HG02610 (cell line): ENCODE data around the gene MIER2.

Source experiments
- ATAC-seq: cut with Tn5 transposase; IDR thresholded peaks from one replicate; pipeline ENCODE4 v1.9.1; 2021; ENCODE audit warnings: mild to moderate bottlenecking, moderate library complexity; ENCODE audit not compliant: unreplicated experiment

Gene MIER2

DNA sequence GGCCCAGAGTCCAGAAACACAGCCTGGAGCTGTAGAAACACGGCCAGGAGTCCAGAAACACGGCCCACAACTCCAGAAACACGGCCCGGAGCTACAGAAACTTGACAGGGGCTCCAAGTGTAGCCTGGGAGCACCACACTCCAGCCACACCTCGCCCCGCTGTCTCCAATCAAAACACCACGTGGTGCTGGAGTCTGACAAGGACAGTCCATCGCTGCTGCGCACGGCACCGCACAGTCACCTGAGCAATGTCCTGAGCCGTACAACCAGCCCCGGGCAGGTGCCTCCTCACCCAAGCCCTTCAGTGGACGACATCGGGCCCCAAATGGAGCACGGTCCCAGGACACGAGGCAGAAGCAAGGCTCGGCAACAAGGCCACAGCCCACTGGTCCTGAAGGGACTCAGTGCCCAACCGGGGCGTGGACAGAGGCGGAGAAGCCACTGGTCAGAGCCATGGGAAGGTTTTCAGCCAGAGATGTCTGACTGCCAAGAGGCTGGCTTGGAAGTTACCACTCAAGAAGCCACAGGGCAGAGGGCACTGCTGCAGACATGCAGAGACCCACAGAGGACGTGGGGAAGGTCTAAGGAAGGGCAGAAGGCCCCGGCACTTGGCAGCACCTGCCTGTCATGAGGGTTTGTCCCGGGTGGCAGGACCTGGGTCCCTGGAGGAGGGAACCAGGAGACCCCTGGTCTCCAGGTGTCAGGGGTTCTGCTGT is 33.7 kb downstream of the MIER2 start:
- ATAC-seq = no peak

DNA sequence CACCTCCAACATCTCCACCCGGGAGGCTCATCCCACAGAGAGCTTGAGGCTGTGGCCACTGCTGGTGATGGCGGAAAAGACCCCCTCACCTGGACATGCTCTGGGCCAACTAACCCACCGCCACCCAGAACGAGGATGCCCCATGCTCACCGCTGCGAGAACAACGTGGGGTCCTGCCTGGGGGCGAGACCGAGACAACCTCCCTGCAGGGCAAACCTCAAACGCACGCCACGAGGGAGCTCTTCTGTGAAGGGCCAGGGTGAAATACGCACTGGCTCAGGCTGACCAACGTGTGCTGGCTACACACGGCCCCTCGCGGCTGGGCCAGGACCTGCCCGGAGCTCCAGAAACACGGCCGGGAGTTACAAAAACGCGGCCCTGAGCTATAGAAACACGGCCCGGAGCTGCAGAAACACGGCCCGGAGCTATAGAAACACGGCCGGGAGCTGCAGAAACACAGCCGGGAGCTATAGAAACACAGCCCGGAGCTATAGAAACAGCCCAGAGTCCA is 34.4 kb downstream of the MIER2 start:
- ATAC-seq = no peak

DNA sequence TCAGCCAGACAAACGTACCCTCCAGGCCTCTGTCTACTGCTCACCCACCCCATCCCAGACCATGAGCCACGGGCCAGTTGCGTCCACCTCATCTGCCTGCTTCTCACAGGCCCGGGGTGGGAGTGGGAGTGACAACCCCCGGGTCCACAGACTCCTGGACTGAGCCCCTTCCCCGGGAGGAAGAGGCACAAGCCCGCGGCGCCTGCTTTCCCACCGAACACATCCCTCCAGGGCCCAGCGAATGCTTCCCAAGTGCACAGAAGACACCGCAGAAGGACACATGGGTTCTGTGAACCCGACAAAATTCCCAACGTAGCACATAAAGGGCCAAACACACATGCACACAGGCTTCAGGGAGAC is 35.4 kb downstream of the MIER2 start:
- no peak for ATAC-seq

DNA sequence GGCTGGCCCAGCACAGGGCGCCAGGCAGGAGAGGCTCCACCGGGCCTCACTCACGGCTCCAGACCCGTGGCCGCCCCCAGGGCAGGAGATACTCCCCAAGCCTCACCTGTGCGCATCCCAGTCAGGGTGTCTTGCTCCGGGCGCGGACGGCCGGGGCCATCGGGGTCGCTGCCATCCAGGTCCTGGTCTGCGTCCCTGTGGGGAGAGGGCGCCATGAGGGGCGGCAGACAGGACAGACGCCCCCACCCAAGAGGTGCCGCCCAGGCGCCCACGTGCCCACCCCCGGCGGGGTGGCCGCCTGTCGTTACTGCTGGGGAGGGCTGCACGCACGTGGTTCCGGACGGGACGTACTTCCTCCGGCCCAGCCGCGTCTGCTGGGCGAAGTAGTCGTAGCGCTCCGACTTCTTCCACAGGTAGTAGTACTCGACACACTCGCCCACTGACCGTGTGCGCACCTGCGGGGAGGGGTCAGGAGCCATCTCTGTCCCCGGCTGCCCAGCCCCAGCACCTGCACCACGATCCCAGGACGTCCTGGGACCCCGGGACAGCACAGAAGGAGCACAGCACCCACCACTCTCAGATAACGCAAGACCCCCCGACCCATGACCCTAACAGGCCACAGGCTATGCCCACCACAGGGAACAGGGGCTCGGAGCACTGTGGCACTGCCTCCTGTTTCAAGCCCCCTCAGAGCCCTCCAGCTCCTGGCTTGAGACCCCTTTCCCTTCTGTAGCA is 36.0 kb downstream of the MIER2 start:
- ATAC-seq = no peak

DNA sequence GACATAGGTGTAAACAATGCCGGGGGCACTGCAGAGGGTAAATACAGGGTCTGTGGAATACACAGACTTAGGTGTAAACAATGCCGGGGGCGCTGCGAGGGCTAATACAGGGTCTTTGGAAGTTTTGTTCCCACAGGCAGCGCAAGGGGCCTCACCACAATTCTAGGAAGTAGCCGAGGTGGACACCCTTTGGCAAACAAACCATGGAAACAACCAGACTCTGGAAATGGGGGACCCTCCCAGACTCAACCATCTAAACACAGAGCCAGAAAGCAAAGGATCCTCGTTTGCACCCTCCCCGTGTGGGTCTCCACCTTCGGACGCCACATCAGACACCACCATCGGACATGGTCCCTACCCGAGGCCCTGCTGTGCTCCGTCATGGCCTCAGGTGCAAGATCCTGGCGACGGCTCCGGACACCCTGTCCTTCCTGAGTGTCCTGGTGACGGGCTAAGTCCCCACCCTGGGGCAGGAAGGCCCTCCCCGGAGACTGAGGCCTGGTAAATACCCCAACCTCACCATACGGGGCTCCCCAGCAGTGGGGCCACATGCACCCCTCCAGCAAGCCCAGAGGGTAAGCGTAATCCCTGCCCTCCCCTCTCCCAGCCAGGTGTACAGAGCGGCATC is 36.7 kb downstream of the MIER2 start:
- no peak for ATAC-seq

DNA sequence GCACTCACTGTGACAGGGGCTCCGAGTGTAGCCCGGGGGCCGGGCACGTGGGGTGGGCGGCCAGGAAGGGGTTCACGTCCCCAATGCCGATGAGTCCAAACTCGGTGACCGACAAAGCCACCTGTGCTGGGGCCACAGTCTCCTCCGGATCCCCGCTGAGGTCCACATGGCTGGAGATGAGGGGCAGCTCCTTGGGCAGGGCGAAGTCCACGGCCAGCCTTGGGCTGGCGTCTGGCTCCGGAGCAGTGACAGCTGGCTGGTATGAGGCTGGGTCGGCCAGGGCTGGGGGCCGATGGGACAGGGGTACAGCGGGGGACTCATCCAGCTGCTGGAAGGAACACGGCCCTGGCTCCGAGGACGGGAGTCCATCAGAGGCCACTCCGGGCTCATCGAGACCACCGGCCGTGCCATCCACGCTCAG is 37.5 kb downstream of the MIER2 start:
- no peak for ATAC-seq

DNA sequence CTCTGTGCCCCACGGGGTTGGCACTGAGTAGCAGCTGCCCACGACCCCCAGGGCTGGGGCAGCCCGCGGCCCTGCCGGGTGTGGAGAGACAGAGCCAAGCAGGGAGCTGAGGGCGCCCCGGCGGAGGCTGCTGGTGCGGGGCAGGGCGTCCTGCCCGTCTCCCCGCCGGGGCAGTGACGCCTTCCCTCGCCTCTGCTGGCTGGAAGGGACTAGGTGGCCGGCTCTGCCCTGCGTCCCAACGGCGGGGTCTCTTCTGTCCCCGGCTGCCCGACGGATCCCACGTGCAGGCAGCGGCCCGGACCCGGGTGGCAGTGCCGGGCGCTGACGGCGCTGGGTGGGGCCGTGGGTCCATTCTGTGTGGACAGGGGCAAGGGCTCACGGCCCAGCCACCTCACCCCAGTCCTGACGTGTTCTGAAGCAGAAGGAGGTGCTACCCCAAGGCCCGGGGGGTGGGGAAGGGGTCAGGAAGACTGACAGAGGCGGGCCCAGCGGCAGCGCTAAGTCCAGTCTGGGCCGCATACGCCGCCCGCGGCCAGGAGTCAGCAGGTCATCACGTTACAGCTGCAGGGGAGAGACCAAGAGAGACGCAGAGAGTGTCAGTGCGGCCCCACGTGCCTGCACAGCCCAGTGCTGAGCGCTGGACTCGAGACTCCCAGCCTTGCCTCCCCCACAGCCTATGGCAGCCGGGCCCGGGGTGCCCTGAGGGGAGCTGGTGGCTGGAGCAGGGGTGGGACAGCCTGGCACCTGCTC is 38.3 kb downstream of the MIER2 start:
- ATAC-seq = no peak

DNA sequence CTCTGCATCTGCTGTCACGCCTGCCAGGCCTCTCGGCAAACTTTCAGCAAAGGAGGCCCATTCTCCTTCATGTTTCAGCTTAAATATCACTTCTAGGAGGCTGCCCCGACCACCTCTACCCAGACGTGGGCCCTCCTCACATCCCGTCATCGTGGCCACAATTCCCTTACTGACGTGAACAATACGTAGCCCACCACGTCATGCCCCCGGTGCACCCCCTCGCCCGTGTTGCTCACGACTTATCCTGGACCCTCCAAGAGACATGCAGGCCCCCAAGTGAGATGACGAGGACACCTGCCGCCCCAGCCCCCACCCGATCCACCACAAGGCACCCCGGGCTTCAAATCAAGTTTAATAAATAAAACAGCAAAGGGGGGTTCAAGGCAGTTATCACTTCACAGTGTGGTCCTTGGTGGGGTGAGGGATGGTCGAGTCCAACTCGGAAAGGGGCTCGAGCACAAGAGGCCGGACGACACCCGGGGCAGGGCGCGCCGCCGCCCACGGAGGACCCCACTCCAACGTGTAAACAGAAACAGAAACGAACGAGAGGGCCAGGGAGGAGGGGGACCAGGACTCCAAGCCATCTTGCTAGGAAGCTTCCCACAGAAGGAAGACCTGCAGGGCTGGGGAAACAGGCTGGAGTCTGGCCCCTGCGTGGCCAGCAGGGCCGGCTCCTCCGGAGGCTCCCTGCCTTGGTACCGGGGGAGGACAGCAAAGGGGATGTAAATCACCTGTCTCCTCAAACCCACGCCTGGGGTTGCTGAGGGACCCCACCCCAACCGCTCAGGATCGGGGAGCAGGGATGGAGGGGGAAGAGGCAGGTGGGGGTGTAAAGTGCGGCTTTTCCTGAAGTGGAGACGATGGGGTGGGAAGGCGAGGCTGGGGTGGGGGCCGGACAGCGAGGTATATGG is 39.1 kb downstream of the MIER2 start:
- ATAC-seq = no peak

DNA sequence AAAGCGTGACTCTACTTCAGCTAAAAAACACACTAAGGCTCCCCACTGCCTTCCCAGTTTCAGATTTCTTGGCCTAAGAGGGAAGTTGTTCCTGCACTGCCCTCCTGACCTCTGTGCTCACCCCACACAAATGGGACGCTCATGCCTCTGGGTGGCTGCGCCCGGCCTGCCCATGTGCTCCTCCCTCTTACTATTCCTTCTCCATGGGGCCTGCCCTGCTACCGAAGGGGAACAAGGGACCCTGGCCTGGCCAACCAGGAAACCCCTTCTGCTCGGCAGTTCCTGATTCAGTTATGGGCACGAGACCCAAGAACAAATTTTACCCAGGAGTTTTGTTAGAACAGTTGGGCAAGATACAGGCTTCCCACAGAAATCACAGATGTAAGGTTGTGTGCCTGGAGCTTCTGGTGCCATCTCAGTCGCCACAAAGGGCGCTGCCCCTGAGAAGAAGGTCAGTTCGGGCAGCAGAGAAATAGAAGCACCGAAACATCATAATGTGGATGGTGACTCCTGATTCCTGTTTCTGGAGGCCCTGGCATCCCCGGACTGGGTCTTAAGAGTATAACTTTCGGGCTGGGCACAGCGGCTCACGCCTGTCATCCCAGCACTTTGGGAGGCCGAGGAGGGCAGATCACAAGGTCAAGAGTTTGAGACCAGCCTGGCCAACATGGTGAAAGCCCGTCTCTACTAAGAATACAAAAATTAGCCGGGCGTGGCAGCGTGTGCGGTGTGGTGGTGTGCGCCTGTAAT is 47.9 kb downstream of the MIER2 start:
- ATAC-seq = no peak

DNA sequence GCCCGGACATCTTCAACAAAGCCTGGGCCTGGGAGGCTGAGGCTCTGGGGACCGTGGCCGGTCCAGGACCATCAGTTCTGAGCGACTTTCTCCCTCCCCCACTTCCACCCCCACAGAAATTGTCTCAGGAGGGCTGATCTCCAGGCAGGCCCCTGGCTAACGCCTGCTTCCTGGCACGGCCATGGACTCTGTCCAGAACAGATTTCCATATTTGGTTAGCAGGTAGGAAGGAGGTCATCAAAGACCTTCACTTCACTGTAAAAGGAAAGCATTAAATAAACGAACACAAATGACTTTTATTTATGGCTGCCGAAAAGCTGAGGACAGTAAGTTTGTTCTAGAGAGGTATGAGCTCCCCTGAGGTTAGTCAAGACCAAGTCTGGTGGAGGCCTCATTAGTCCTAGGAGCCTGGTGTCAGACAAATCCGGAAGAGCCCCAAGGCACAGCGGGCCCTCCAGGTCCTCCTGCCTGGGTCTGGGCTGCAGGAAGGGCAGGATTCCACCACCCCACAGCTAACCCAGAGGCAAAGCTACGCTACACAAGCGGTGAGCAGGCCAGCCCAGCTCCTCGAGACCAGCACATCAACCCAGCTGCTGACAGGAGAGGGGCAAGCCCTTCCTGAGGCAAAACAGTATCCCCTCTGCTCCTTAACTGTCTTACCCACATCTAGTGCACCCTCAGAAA is 48.8 kb downstream of the MIER2 start:
- no peak for ATAC-seq

DNA sequence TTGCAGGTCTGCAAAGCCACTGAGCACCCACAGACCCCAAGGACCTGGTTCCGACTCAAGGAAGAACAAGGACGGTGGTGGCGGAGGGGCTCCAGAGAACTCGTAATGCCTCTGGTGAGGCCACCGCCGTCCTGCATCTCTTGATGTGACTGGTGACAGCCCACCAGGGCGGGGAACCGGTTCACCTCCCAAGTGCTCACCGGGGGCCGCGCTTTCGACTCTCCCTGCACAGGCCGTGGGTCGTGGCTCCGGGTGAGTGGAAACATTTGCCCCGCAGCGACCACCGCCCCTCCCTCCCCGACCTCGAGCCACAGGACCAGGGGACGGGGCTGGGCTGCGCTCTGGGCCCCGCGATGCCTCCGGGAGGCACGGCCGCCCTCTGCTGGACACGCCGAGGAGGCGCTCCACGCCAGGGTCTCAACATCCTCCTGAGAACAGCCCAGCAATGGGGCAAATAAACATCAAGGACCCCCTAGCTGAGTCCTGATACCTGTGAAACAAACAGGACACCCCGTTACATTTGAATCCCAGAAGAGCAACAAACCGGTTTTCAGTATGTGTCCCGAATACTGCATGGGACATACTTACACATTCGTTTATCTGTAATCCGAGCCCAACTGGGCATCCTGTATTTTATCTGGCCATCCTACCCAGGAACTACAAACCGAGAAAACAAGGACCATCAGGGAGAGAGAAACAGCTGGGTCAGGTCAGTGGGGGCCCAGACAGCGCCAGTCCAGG is 49.5 kb downstream of the MIER2 start:
- ATAC-seq = no peak

DNA sequence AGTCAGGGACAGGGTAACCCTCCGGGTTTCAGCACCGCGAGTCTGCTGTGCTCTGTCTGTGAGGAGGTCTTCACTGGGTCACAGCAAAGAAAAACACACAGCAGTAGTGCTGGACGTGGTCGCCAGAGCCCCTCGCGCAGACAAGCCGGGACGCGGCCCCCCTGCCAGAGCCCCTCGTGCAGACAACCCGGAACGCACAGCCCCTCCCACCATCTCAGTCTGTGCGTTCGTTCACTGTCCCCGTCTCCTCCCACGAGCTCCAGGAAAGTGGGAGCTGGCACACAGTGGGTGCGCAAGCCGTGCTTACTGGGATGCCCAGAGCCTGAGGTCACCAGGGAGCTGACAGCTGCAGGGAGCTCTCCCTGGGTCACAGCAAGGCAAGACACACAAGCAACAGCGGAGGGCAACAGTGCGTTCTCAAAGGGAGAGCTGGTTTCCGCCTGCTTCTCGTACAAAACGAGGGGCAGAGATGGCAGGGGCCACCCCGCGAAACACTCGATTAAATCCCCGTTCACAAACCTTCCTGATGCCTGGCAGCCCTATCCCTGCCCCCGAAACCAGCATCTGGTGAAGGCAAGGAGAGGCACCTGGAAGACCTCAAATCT is 50.2 kb downstream of the MIER2 start:
- no peak for ATAC-seq

DNA sequence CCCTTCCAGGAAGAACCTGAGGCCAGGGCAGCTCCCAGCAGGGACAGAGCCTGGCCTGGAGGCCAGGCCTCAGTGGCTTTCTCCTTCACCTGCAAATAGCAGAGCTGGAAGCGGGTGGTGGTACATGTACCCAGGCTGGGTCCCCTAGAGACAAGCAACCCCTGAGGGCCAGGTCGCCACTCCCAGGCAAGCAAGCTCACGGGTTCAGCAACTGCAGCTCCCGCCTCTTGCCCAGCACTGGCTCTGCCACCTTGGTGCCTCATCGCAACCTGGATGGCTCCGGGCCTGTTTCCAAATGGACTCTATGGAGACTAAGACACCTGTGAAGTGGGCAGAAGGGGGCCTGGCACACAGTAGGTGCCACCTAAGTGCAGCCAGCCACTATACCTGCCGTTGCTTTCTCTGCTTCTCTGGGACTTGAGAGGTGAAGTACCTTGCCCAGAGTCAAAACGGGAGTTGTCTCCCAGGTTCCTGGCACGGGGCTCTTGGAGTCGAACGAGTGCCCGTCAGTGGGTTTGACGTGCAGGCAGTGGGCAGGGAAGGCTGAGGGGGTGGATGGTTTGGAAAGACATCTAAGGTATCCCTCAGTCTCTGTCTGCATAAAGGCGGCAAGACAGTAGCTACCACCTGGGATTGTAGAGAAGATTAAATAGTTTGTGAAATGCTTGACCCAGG is 51.0 kb downstream of the MIER2 start:
- ATAC-seq = no peak

DNA sequence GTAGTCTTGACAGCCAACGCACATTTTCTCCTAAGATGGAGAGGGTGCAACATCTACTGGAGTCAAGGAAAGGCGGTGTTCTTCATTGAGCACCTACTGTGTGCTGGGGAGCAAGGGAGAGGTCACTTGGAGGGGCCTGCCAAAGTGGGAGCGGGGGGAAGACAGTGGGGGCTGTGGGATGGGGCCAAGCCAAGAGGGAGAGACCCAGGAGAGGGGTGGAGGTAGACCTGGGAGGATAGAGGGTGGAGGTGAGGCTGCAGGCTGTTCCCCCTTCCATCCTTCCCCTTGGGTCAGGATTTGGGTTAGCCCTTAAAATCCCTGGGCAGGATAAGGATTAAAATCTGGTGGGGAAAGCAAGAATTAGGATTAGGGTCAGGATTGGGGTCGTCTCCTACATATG is 51.6 kb downstream of the MIER2 start:
- no peak for ATAC-seq

DNA sequence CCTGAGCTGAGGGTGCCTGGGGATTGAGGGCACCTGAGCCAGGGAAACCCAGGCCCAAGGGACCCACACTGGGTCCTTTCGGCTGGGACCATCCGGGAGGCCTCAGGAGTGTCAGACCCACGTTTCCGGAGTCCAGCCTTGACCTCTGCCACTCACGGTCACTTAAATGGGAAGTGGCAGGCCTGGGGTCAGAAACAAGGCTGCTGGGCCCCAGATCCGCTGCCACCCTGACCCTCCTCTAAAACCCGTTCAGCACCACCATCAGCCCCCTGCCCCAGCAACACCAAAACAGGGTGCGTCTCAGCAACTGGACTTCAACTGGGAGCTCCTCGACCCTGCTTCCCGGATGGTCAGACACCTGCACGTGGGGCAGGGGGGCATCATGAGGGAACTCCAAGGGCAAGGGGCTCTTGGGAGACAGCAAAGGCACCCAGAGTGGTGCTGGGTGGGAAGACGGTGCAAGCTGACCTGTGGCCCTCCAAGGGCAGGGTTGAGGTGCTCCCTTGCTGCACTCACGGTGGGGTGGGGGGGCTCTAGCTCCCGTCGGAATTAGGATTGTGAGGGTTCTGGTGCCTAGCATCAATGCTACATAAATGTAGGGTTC is 52.2 kb downstream of the MIER2 start:
- no peak for ATAC-seq

DNA sequence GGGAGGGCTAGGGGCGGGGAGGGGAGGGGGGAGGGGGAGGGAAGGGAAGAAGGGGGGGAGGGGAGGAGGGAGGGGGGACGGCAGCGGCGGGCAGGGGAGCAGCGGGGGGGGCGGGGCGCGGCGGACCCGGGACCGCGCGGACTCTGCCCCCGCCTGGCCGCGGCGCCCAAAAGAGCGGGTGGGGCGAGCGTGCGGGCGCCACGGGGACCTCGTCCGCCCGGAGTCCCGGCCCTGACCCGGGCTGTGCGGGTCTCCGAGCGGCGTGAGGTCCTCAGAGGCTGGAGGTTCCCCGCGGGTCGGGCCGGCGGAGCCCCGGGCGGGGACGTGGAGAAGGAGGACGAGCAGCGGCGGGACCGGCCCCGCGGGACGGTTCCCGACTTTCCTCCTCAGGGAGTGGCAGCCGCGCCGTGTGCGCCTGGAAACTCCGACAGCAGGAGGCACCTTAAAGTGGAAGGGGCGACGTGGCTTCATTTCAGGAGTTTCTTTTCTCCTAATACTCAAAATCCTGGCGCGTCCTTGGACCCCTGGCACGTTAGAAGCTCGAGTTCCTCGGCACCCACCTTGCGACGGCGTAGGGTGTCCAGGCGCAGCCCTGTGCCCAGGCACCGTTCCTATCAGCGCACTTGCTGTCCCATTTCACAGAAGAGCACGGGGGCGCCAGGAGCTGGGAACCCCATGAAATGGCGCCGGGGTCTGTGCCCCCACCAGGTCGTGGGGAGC is 52.9 kb downstream of the MIER2 start:
- no peak for ATAC-seq
